ENCODE results near the gene NADSYN1.

DNA sequence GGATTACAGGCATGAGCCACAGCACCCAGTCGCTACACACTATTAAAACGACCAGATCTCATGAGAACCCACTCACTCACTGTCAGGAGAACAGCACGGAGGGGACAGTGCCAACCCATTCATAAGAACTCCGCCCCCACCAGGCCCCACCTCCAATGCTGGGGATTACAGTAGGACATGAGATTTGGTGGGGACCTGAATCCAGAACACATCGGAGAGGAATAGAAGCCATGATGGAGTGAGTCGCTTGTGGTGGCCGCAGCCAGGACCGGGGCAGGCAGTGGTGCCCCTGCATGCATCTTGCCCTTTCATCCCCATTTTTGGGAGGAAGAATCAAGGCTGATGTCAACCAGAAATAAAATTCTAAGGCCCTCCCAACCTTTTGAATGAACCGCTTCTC is 8.7 kb downstream of the NADSYN1 start:
- TF ChIP-seq POLR2AphosphoS5 (IDR thresholded peaks at IDR 0.05; ENCODE audit: low read depth, low read length): no peak
- TF ChIP-seq, protein P1, sequence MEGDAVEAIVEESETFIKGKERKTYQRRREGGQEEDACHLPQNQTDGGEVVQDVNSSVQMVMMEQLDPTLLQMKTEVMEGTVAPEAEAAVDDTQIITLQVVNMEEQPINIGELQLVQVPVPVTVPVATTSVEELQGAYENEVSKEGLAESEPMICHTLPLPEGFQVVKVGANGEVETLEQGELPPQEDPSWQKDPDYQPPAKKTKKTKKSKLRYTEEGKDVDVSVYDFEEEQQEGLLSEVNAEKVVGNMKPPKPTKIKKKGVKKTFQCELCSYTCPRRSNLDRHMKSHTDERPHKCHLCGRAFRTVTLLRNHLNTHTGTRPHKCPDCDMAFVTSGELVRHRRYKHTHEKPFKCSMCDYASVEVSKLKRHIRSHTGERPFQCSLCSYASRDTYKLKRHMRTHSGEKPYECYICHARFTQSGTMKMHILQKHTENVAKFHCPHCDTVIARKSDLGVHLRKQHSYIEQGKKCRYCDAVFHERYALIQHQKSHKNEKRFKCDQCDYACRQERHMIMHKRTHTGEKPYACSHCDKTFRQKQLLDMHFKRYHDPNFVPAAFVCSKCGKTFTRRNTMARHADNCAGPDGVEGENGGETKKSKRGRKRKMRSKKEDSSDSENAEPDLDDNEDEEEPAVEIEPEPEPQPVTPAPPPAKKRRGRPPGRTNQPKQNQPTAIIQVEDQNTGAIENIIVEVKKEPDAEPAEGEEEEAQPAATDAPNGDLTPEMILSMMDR (IDR thresholded peaks at IDR 0.05 in 2 of 3, conservative IDR thresholded peaks at IDR 0.05 in 1 of 3; ENCODE audit: borderline replicate concordance in 1 of 3, insufficient read depth in 1 of 3, low read depth in 2 of 3, low read length in 2 of 3): no peak
- no peak for TF ChIP-seq TCF7L2 (IDR thresholded peaks at IDR 0.05; ENCODE audit: borderline replicate concordance, extremely low read depth, insufficient read depth, insufficient read length)
- TF ChIP-seq EZH2 (IDR thresholded peaks at IDR 0.05): no peak
- no peak for TF ChIP-seq POLR2A (IDR thresholded peaks at IDR 0.05; ENCODE audit: borderline replicate concordance, extremely low read depth, insufficient read depth, insufficient read length)
- TF ChIP-seq, protein P2, sequence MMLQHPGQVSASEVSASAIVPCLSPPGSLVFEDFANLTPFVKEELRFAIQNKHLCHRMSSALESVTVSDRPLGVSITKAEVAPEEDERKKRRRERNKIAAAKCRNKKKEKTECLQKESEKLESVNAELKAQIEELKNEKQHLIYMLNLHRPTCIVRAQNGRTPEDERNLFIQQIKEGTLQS (IDR thresholded peaks at IDR 0.05): no peak
- no peak for TF ChIP-seq SRF (IDR thresholded peaks at IDR 0.05; ENCODE audit: low read depth)
- TF ChIP-seq YY1 (IDR thresholded peaks at IDR 0.05; ENCODE audit: extremely low read depth, insufficient replicate concordance, low read depth, low read length): no peak
- no peak for TF ChIP-seq CEBPB (IDR thresholded peaks at IDR 0.05; ENCODE audit: low read depth)
- TF ChIP-seq SP1 (IDR thresholded peaks at IDR 0.05; ENCODE audit: low read depth): no peak

All from HCT116 (cell line).